ENCODE measurements around the gene LORICRIN. TPM values are rescaled to one million over a fixed set of nuclear protein-coding genes. Genes with fewer than 3 reads are reported as not detected.

The LORICRIN gene
- total RNA-seq, 4 donors from 2014 or later, result not detected

DNA sequence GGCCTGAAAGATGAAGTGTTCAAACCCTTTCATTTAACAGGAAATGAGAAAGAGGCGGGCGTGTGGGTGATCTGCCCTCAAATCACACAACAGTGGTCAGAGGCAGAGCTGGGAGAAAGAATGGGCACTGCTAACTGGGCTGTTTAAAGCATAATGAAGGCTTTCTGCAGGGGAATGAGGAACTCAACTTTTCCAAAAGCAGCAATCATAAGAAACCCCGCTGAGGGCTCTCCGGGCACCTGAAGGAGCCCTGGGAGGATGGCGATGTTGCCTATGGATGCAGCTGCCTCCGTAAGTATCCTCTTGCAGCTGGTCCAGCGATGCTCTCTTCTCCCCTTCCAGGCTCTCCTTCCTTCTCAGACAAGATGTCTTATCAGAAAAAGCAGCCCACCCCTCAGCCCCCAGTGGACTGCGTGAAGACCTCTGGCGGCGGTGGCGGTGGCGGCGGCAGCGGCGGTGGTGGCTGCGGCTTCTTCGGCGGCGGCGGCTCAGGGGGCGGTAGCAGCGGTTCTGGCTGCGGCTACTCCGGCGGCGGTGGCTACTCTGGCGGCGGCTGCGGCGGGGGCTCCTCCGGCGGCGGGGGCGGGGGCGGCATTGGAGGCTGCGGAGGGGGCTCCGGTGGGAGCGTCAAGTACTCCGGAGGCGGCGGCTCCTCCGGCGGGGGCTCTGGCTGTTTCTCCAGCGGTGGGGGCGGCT, 1.2 kb downstream of the LORICRIN start:
- peaks cover 0 to 19% (median 11%) of the 10 kb centered on the region in 4 donors for H3K4me1 ChIP-seq
- DNase-seq, result no peak
- H3K27ac ChIP-seq, result peak overlapping the region in 1 of 4 donors; percentile 52
- no peaks in the 10 kb centered on the region for H3K36me3 ChIP-seq
- TF ChIP-seq, protein P1, sequence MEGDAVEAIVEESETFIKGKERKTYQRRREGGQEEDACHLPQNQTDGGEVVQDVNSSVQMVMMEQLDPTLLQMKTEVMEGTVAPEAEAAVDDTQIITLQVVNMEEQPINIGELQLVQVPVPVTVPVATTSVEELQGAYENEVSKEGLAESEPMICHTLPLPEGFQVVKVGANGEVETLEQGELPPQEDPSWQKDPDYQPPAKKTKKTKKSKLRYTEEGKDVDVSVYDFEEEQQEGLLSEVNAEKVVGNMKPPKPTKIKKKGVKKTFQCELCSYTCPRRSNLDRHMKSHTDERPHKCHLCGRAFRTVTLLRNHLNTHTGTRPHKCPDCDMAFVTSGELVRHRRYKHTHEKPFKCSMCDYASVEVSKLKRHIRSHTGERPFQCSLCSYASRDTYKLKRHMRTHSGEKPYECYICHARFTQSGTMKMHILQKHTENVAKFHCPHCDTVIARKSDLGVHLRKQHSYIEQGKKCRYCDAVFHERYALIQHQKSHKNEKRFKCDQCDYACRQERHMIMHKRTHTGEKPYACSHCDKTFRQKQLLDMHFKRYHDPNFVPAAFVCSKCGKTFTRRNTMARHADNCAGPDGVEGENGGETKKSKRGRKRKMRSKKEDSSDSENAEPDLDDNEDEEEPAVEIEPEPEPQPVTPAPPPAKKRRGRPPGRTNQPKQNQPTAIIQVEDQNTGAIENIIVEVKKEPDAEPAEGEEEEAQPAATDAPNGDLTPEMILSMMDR (IDR thresholded peaks at IDR 0.05), result no peak
- TF ChIP-seq POLR2A (IDR thresholded peaks at IDR 0.05), result no peak
- H3K9me3 ChIP-seq, result no peaks in the 10 kb centered on the region
- peak overlapping the region; percentile 27 to 55 (median 48) for H3K4me3 ChIP-seq
- peaks cover 0 to 18% of the 10 kb centered on the region in 2 donors for H3K27me3 ChIP-seq

GRCh38 chr1:153261281-153262069, 2.0 kb downstream of the LORICRIN start:
- H3K36me3 ChIP-seq, result no peaks in the 10 kb centered on the region
- H3K27ac ChIP-seq, result peak overlapping the region in 1 of 4 donors; percentile 52
- TF ChIP-seq, protein P1 (IDR thresholded peaks at IDR 0.05), result no peak
- TF ChIP-seq POLR2A (IDR thresholded peaks at IDR 0.05), result no peak
- peak in 2 of 3 donors; percentile 18 to 45 for DNase-seq
- no peaks in the 10 kb centered on the region for H3K9me3 ChIP-seq
- peak overlapping the region; percentile 27 to 55 (median 48) for H3K4me3 ChIP-seq
- peaks cover 0 to 19% (median 11%) of the 10 kb centered on the region in 4 donors for H3K4me1 ChIP-seq
- H3K27me3 ChIP-seq, result peaks cover 0 to 18% of the 10 kb centered on the region in 2 donors

DNA sequence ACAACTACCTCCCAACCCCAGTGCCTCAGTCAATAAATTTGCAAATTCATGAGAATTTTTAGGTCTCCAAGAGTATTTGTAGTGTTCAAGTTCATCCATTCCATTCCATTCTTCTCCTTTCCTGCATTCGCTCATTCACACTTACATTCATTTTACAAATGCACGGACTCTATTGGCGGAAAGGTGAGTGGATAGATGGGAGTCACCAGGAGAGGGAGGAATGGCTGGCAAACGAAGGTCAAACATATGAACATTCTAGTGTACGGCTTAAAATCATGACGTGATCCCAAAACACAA, 2.5 kb downstream of the LORICRIN start:
- Histone ChIP-seq H3K4me1 (peaks cover 0 to 19% (median 11%) of the 10 kb centered on the region in 4 donors), H3K36me3 (no peaks in the 10 kb centered on the region), H3K9me3 (no peaks in the 10 kb centered on the region), H3K27me3 (peaks cover 0 to 18% of the 10 kb centered on the region in 2 donors), H3K27ac (no peak overlapping the region), H3K4me3 (peak overlapping the region in 3 of 4 donors; percentile 46 to 55 (median 50))
- DNase-seq, result no peak
- TF ChIP-seq POLR2A (IDR thresholded peaks at IDR 0.05), result no peak
- TF ChIP-seq, protein P1 (IDR thresholded peaks at IDR 0.05), result no peak

GRCh38 chr1:153262462-153263157, 3.1 kb downstream of the LORICRIN start:
- peaks cover 0 to 18% of the 10 kb centered on the region in 2 donors for H3K27me3 ChIP-seq
- H3K4me3 ChIP-seq, result no peak overlapping the region

GRCh38 chr1:153265457-153265856, 6.0 kb downstream of the LORICRIN start:
- H3K4me1 ChIP-seq, result peaks cover 0 to 19% (median 11%) of the 10 kb centered on the region in 4 donors
- no peaks in the 10 kb centered on the region for H3K9me3 ChIP-seq
- peaks cover 0 to 18% of the 10 kb centered on the region in 2 donors for H3K27me3 ChIP-seq
- no peak for TF ChIP-seq POLR2A (IDR thresholded peaks at IDR 0.05)
- TF ChIP-seq, protein P1 (IDR thresholded peaks at IDR 0.05), result peak in 2 of 6 experiments; percentile 4 to 21
- no peaks in the 10 kb centered on the region for H3K36me3 ChIP-seq
- H3K4me3 ChIP-seq, result no peak overlapping the region
- no peak for DNase-seq
- no peak overlapping the region for H3K27ac ChIP-seq

More at GRCh38 chr1:153262462-153263157, 3.1 kb downstream of the LORICRIN start:
- no peak for DNase-seq
- H3K9me3 ChIP-seq, result no peaks in the 10 kb centered on the region
- no peaks in the 10 kb centered on the region for H3K36me3 ChIP-seq
- H3K27ac ChIP-seq, result no peak overlapping the region
- peaks cover 0 to 19% (median 11%) of the 10 kb centered on the region in 4 donors for H3K4me1 ChIP-seq
- TF ChIP-seq, protein P1 (IDR thresholded peaks at IDR 0.05), result no peak
- no peak for TF ChIP-seq POLR2A (IDR thresholded peaks at IDR 0.05)

All from Peyer's patch (tissue), 4 donors.